ENCODE results near the gene ZNF700.

Gene ZNF700

GRCh38 chr19:11970174-11970573 is 45.3 kb downstream of the ZNF700 start:
- H3K4me3 ChIP-seq (ENCODE audit: low read length), result no peak overlapping the region
- no peak for DNase-seq (ENCODE audit: low read depth)
- TF ChIP-seq, protein P1, sequence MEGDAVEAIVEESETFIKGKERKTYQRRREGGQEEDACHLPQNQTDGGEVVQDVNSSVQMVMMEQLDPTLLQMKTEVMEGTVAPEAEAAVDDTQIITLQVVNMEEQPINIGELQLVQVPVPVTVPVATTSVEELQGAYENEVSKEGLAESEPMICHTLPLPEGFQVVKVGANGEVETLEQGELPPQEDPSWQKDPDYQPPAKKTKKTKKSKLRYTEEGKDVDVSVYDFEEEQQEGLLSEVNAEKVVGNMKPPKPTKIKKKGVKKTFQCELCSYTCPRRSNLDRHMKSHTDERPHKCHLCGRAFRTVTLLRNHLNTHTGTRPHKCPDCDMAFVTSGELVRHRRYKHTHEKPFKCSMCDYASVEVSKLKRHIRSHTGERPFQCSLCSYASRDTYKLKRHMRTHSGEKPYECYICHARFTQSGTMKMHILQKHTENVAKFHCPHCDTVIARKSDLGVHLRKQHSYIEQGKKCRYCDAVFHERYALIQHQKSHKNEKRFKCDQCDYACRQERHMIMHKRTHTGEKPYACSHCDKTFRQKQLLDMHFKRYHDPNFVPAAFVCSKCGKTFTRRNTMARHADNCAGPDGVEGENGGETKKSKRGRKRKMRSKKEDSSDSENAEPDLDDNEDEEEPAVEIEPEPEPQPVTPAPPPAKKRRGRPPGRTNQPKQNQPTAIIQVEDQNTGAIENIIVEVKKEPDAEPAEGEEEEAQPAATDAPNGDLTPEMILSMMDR (conservative IDR thresholded peaks at IDR 0.05; ENCODE audit: low read depth, low read length), result no peak

- no peak for DNase-seq (ENCODE audit: low read depth)
- TF ChIP-seq, protein P1 (conservative IDR thresholded peaks at IDR 0.05; ENCODE audit: low read depth, low read length), result no peak
- no peak overlapping the region for H3K4me3 ChIP-seq (ENCODE audit: low read length)
Observed at GRCh38 chr19:11971041-11971440, 46.1 kb downstream of the ZNF700 start.

GRCh38 chr19:11973019-11973810 is 48.3 kb downstream of the ZNF700 start:
- H3K4me3 ChIP-seq (ENCODE audit: low read length), result no peak overlapping the region
- TF ChIP-seq, protein P1 (conservative IDR thresholded peaks at IDR 0.05; ENCODE audit: low read depth, low read length), result no peak
- no peak for DNase-seq (ENCODE audit: low read depth)

DNA sequence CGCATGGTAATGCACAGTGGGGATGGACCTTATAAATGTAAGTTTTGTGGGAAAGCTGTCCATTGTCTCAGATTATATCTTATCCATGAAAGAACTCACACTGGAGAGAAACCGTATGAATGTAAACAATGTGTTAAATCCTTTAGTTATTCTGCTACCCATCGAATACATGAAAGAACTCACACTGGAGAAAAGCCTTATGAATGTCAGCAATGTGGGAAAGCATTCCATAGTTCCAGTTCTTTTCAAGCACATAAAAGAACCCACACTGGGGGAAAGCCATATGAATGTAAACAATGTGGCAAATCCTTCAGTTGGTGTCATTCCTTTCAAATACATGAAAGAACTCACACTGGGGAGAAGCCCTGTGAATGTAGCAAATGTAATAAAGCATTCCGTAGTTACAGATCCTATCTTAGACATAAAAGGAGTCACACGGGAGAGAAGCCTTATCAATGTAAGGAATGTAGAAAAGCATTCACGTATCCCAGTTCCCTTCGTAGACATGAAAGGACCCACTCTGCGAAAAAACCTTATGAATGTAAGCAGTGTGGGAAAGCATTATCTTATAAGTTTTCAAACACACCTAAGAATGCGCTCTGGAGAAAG is 53.7 kb downstream of the ZNF700 start:
- DNase-seq (ENCODE audit: low read depth), result no peak
- TF ChIP-seq, protein P1 (conservative IDR thresholded peaks at IDR 0.05; ENCODE audit: low read depth, low read length), result no peak
- no peak overlapping the region for H3K4me3 ChIP-seq (ENCODE audit: low read length)

- TF ChIP-seq, protein P1 (conservative IDR thresholded peaks at IDR 0.05; ENCODE audit: low read depth, low read length), result no peak
- DNase-seq (ENCODE audit: low read depth), result no peak
Observed at GRCh38 chr19:11979527-11979926, 54.6 kb downstream of the ZNF700 start.

DNA sequence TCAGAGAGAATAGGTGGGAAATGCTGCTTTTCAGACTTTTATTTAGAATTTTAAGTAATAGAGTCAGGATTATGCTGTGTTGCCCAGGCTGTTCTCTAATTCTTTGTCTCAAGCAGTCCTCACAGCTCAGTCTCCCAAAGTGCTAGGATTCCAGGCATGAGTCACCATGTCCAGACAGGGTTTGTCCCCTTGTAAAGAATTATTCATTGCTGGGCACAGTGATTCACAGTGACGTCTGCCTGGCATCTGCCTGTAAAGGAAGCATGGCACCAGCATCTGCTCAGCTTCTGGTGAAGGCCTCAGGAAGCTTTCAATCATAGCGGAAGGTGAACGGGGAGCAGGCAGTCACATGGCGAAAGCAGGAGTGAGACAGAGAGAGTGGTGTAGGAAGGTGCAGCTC is 57.6 kb downstream of the ZNF700 start:
- DNase-seq (ENCODE audit: low read depth), result no peak
- TF ChIP-seq, protein P1 (conservative IDR thresholded peaks at IDR 0.05; ENCODE audit: low read depth, low read length), result no peak
- H3K4me3 ChIP-seq (ENCODE audit: low read length), result no peak overlapping the region

More at GRCh38 chr19:11979527-11979926, 54.6 kb downstream of the ZNF700 start:
- H3K4me3 ChIP-seq (ENCODE audit: low read length), result no peak overlapping the region

DNA sequence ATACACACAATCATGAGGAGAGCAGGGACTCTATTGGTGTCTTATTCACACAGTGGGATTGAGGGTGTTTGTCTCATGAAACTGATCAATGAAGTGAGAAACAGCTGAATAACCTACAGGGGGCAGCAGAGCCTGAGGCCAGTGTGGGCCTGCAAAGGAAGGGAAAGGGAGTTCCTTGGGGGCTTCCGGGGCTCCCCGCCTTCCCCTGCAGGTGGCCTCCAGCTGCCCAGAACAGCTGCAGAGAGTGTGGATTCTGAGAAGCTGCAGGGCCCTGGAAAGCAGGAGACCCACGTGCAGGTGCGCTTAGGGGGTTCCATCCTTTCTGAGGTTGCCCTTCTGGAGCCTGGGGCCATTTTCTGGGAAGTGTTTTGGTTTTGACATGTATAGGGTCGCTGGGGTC is 60.1 kb downstream of the ZNF700 start:
- TF ChIP-seq, protein P1 (conservative IDR thresholded peaks at IDR 0.05; ENCODE audit: low read depth, low read length), result no peak
- DNase-seq (ENCODE audit: low read depth), result no peak
- no peak overlapping the region for H3K4me3 ChIP-seq (ENCODE audit: low read length)

Data from retinal pigment epithelial cell (primary cell).